WTC11 (cell line): ENCODE data around the gene HOXA5. TPM values are rescaled to one million over a fixed set of nuclear protein-coding genes. Genes with fewer than 3 reads are reported as not detected.

ENCODE experiments used
- ATAC-seq: fragments of 200-7000 bp; cut with Tn5 transposase; 2 replicates; pipeline ENCODE4 v1.10.0; 2021; ENCODE audit warnings: mild to moderate bottlenecking, moderate library complexity
- CTCF ChIA-PET: fragments of 300-600 bp; sonication (Branson Sonifier 250); formaldehyde crosslinking; loops from one replicate; lab custom pipeline; 2021; ENCODE audit warnings: antibody characterized with exemption; lab: Charles Lee
- POLR2A ChIA-PET: fragments of 350-600 bp; sonication (Branson Sonifier 250); formaldehyde crosslinking; loops from one replicate; lab custom pipeline; 2021; ENCODE audit warnings: antibody characterized with exemption; lab: Charles Lee
- DNase-seq: peaks from one replicate; pipeline ENCODE4 v3.0.0; 2021; ENCODE audit warnings: low spot score
- H3K27ac Mint-ChIP-seq: 2 replicates; pipeline ENCODE4 v1.8.0; 2021; ENCODE audit warnings: mixed read lengths
- H3K27me3 Mint-ChIP-seq: 2 replicates; pipeline ENCODE4 v1.8.0; 2021; ENCODE audit warnings: low read depth, mild to moderate bottlenecking, moderate library complexity, mixed read lengths
- H3K36me3 Mint-ChIP-seq: 2 replicates; pipeline ENCODE4 v1.8.0; 2021; ENCODE audit warnings: mixed read lengths
- H3K4me1 Mint-ChIP-seq: 2 replicates; pipeline ENCODE4 v1.8.0; 2022; ENCODE audit warnings: mixed read lengths
- H3K4me3 Mint-ChIP-seq: 2 replicates; pipeline ENCODE4 v1.8.0; 2021; ENCODE audit warnings: mild to moderate bottlenecking, moderate library complexity, mixed read lengths
- H3K9me3 Mint-ChIP-seq: 2 replicates; pipeline ENCODE4 v1.8.0; 2021; ENCODE audit warnings: mixed read lengths
- CREM ChIP-seq: sonication (generic); formaldehyde crosslinking; IDR thresholded peaks from 2 replicates; pipeline ENCODE4 v1.8.1; 2022; ENCODE audit warnings: mild to moderate bottlenecking, missing genetic modification reagents, moderate library complexity
- ELF4 ChIP-seq: sonication (generic); formaldehyde crosslinking; IDR thresholded peaks from 2 replicates; pipeline ENCODE4 v1.8.1; 2022; ENCODE audit warnings: low read depth, mild to moderate bottlenecking, moderate library complexity, missing genetic modification reagents
- EMX1 ChIP-seq: fragments of 250-450 bp; sonication (Bioruptor Pico); IDR thresholded peaks from 2 replicates; pipeline ENCODE4 v1.8.0; 2021; ENCODE audit warnings: mild to moderate bottlenecking
- FOXK1 ChIP-seq: sonication (generic); formaldehyde crosslinking; IDR thresholded peaks from 2 replicates; pipeline ENCODE4 v1.8.0; 2022; ENCODE audit warnings: mild to moderate bottlenecking, moderate library complexity, missing genetic modification reagents
- NFE2L1 ChIP-seq: sonication (generic); formaldehyde crosslinking; IDR thresholded peaks from 2 replicates; pipeline ENCODE4 v1.8.1; 2023; ENCODE audit warnings: missing genetic modification reagents
- NFYB ChIP-seq: sonication (generic); formaldehyde crosslinking; conservative IDR thresholded peaks from 2 replicates; pipeline ENCODE4 v1.8.0; 2022; ENCODE audit warnings: low read depth, missing genetic modification reagents
- OVOL2 ChIP-seq: fragments of 250-450 bp; sonication (Bioruptor Pico); IDR thresholded peaks from 2 replicates; pipeline ENCODE4 v1.9.0; 2021; ENCODE audit warnings: mild to moderate bottlenecking, borderline replicate concordance
- PRRX2 ChIP-seq: fragments of 250-450 bp; sonication (Bioruptor Pico); IDR thresholded peaks from 2 replicates; pipeline ENCODE4 v1.8.0; 2021; ENCODE audit warnings: mild to moderate bottlenecking
- RELA ChIP-seq: sonication (generic); formaldehyde crosslinking; IDR thresholded peaks from 2 replicates; pipeline ENCODE4 v1.8.1; 2022; ENCODE audit warnings: missing genetic modification reagents, mild to moderate bottlenecking, borderline replicate concordance
- ZNF138 ChIP-seq: sonication (generic); formaldehyde crosslinking; conservative IDR thresholded peaks from 2 replicates; pipeline ENCODE4 v1.8.1; 2022; ENCODE audit warnings: mild to moderate bottlenecking, moderate library complexity, missing genetic modification reagents
- total RNA-seq: library from RNA; stranded (reverse); gene quantifications from 3 replicates; pipeline ENCODE4 v1.2.3, GENCODE V29; 2021
- TF ChIP-seq, protein P1 (sequence below): fragments of 250-450 bp; sonication (Bioruptor Pico); IDR thresholded peaks from 2 replicates; pipeline ENCODE4 v1.9.0; 2021; ENCODE audit warnings: mild to moderate bottlenecking
- TF ChIP-seq, protein P2 (sequence below): sonication (generic); formaldehyde crosslinking; IDR thresholded peaks from 2 replicates; pipeline ENCODE4 v1.8.1; 2022; ENCODE audit warnings: low read depth, missing genetic modification reagents, borderline replicate concordance
- TF ChIP-seq, protein P3 (sequence below): sonication (generic); formaldehyde crosslinking; IDR thresholded peaks from 2 replicates; pipeline ENCODE4 v1.8.1; 2023; ENCODE audit warnings: mild to moderate bottlenecking, missing genetic modification reagents, moderate library complexity
- TF ChIP-seq, protein P4 (sequence below): fragments of 250-450 bp; sonication (Bioruptor Pico); IDR thresholded peaks from 2 replicates; pipeline ENCODE4 v1.9.0; 2021; ENCODE audit warnings: moderate library complexity, mild to moderate bottlenecking, inconsistent platforms, borderline replicate concordance

HOXA5 gene
- total RNA-seq, 1 experiment from 2014 or later = not detected

- TF ChIP-seq, protein P1, sequence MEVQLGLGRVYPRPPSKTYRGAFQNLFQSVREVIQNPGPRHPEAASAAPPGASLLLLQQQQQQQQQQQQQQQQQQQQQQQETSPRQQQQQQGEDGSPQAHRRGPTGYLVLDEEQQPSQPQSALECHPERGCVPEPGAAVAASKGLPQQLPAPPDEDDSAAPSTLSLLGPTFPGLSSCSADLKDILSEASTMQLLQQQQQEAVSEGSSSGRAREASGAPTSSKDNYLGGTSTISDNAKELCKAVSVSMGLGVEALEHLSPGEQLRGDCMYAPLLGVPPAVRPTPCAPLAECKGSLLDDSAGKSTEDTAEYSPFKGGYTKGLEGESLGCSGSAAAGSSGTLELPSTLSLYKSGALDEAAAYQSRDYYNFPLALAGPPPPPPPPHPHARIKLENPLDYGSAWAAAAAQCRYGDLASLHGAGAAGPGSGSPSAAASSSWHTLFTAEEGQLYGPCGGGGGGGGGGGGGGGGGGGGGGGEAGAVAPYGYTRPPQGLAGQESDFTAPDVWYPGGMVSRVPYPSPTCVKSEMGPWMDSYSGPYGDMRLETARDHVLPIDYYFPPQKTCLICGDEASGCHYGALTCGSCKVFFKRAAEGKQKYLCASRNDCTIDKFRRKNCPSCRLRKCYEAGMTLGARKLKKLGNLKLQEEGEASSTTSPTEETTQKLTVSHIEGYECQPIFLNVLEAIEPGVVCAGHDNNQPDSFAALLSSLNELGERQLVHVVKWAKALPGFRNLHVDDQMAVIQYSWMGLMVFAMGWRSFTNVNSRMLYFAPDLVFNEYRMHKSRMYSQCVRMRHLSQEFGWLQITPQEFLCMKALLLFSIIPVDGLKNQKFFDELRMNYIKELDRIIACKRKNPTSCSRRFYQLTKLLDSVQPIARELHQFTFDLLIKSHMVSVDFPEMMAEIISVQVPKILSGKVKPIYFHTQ (CRISPR knock-in tag) = no peak
Measured at GRCh38 chr7:27187475-27188385, 44.2 kb upstream of the HOXA5 start (continued).

- POLR2A ChIA-PET = no interaction called here
- ATAC-seq = no peak
- no peak overlapping the region for H3K27ac Mint-ChIP-seq
- CTCF ChIA-PET = interaction anchor here (1.0 to 5.5 kb wide), 4 partner anchors 7 to 23 kb away, joined by 3 to 34 read pairs (median 6); no protein-coding TSS in a partner anchor
- peaks cover 100% of the 10 kb centered on the region for H3K27me3 Mint-ChIP-seq
- DNase-seq = no peak
- TF ChIP-seq, protein P2, sequence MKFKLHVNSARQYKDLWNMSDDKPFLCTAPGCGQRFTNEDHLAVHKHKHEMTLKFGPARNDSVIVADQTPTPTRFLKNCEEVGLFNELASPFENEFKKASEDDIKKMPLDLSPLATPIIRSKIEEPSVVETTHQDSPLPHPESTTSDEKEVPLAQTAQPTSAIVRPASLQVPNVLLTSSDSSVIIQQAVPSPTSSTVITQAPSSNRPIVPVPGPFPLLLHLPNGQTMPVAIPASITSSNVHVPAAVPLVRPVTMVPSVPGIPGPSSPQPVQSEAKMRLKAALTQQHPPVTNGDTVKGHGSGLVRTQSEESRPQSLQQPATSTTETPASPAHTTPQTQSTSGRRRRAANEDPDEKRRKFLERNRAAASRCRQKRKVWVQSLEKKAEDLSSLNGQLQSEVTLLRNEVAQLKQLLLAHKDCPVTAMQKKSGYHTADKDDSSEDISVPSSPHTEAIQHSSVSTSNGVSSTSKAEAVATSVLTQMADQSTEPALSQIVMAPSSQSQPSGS (CRISPR knock-in tag) = no peak
- TF ChIP-seq NFYB (CRISPR knock-in tag) (no peak), ZNF138 (CRISPR knock-in tag) (no peak), NFE2L1 (CRISPR knock-in tag) (no peak), FOXK1 (CRISPR knock-in tag) (no peak), EMX1 (no peak), CREM (no peak), RELA (CRISPR knock-in tag) (no peak), ELF4 (CRISPR knock-in tag) (no peak), OVOL2 (no peak), PRRX2 (no peak)
- TF ChIP-seq, protein P3, sequence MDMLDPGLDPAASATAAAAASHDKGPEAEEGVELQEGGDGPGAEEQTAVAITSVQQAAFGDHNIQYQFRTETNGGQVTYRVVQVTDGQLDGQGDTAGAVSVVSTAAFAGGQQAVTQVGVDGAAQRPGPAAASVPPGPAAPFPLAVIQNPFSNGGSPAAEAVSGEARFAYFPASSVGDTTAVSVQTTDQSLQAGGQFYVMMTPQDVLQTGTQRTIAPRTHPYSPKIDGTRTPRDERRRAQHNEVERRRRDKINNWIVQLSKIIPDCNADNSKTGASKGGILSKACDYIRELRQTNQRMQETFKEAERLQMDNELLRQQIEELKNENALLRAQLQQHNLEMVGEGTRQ = no peak
- TF ChIP-seq, protein P4, sequence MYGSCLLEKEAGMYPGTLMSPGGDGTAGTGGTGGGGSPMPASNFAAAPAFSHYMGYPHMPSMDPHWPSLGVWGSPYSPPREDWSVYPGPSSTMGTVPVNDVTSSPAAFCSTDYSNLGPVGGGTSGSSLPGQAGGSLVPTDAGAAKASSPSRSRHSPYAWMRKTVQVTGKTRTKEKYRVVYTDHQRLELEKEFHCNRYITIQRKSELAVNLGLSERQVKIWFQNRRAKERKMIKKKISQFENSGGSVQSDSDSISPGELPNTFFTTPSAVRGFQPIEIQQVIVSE (CRISPR knock-in tag) = no peak
- TF ChIP-seq, protein P1 (CRISPR knock-in tag) = no peak
- TF ChIP-seq, all 79 proteins: peak for 0
- no peaks in the 10 kb centered on the region for H3K9me3 Mint-ChIP-seq
- H3K4me1 Mint-ChIP-seq = peaks cover 52% of the 10 kb centered on the region
- no peak overlapping the region for H3K4me3 Mint-ChIP-seq
- 0 out of 2 replicates have a peak, but pooled peaks cover 3% of the 10 kb centered on the region for H3K36me3 Mint-ChIP-seq
Measured at GRCh38 chr7:27186668-27187474, 43.4 kb upstream of the HOXA5 start.
